Small intestine (tissue), 7 donors: Measurements from ENCODE around the gene SH3PXD2B. TPM values are rescaled to one million over a fixed set of nuclear protein-coding genes. Genes with fewer than 3 reads are reported as not detected.
A peak's percentile ranks its signal among the peaks of the same experiment; 100 is the strongest.

Source experiments
- DNase-seq, 2 donors: peaks; one replicate each; pipeline versions ENCODE4 v3.0.0 to v3.0.0-alpha.2; 2013
- FAIRE-seq: peaks from 2 replicates; lab custom pipeline; 2012; peaks lifted over from hg19 to GRCh38; lab: Jason Lieb, UNC
- H3K27ac ChIP-seq, 3 donors: one replicate each; pipeline ENCODE4 v1.5.1; 2013; ENCODE audit warnings: low read length in 2 of 3, mild to moderate bottlenecking in 2 of 3, control low read depth in 1 of 3, inconsistent platforms in 1 of 3, low read depth in 1 of 3, moderate library complexity in 1 of 3
- H3K27me3 ChIP-seq, 3 donors: one replicate each; pipeline ENCODE4 v1.6.1; 2013; ENCODE audit warnings: low read length in 3 of 3, inconsistent platforms in 1 of 3; ENCODE audit not compliant: control insufficient read depth in 3 of 3, insufficient read depth in 3 of 3
- H3K36me3 ChIP-seq, 3 donors: one replicate each; pipeline ENCODE4 v1.6.1; 2013; ENCODE audit warnings: low read length in 3 of 3, inconsistent platforms in 1 of 3, low read depth in 1 of 3, mild to moderate bottlenecking in 1 of 3, moderate library complexity in 1 of 3; ENCODE audit not compliant: control insufficient read depth in 3 of 3, insufficient read depth in 2 of 3
- H3K4me1 ChIP-seq, 3 donors: one replicate each; pipeline ENCODE4 v1.6.1; 2013; ENCODE audit warnings: low read length in 2 of 3, inconsistent platforms in 1 of 3, low read depth in 1 of 3, mild to moderate bottlenecking in 1 of 3, moderate library complexity in 1 of 3; ENCODE audit not compliant: control insufficient read depth in 3 of 3, insufficient read depth in 2 of 3
- H3K4me3 ChIP-seq, 3 donors: one replicate each; pipeline ENCODE4 v1.5.1; 2013; ENCODE audit warnings: low read length in 3 of 3, control low read depth in 1 of 3, inconsistent platforms in 1 of 3, low read depth in 1 of 3, mild to moderate bottlenecking in 1 of 3, moderate library complexity in 1 of 3
- H3K9me3 ChIP-seq, 2 donors: one replicate each; pipeline ENCODE4 v1.6.1; 2013; ENCODE audit warnings: low read depth in 1 of 2, low read length in 1 of 2; ENCODE audit not compliant: control insufficient read depth in 2 of 2, insufficient read depth in 1 of 2
- WGBS, 3 donors: extraction: QIAGEN DNeasy Blood & Tissue Kit; methylation state at CpG; one replicate each; pipeline ENCODE4 v1.1.7; 2013; 5-methylcytosine and 5-hydroxymethylcytosine counted together
- polyA plus RNA-seq, 4 donors: library from polyadenylated mRNA; stranded (reverse) in 3 of 4; unstranded in 1 of 4; fragments of 200-250 nt in 3 of 4; fragments of 120-200 nt in 1 of 4; gene quantifications; one replicate each; pipeline versions ENCODE4 v1.2.1 to v1.2.3, GENCODE V29; 2013
- donor health status: healthy with polysubstance abuse.
- donor health status: control.
- donor health status: control.
- donor health status: Bipolar disorder and iron deficiency.
- donor health status: healthy.

SH3PXD2B gene
- polyA plus RNA-seq, 4 donors, result 1.1 to 11.9 (median 6.5) TPM

- H3K27ac ChIP-seq, result no peak overlapping the region
- peaks cover 0 to 31% (median 0%) of the 10 kb centered on the region in 3 donors for H3K36me3 ChIP-seq
- H3K9me3 ChIP-seq, result no peaks in the 10 kb centered on the region
- DNase-seq (no peak), FAIRE-seq (no peak)
- H3K4me3 ChIP-seq, result no peak overlapping the region
- H3K4me1 ChIP-seq, result peaks cover 0 to 11% (median 0%) of the 10 kb centered on the region in 3 donors
- no peaks in the 10 kb centered on the region for H3K27me3 ChIP-seq
- WGBS, 3 donors, result 84 to 90% (median 86%) methylated on average over 14 of the region's 14 CpGs
These were observed 13.0 kb downstream of the SH3PXD2B start for GRCh38 chr5:172441262-172441751.

- DNase-seq, result no peak
- peaks cover 0 to 11% (median 0%) of the 10 kb centered on the region in 3 donors for H3K4me1 ChIP-seq
- 95 to 97% (median 95%) methylated on average over 7 of the region's 7 CpGs for WGBS, 3 donors
- H3K27ac ChIP-seq, result no peak overlapping the region
- H3K27me3 ChIP-seq, result no peaks in the 10 kb centered on the region
- H3K36me3 ChIP-seq, result peaks cover 0 to 28% (median 0%) of the 10 kb centered on the region in 3 donors
- no peaks in the 10 kb centered on the region for H3K9me3 ChIP-seq
- no peak overlapping the region for H3K4me3 ChIP-seq
- no peak for FAIRE-seq
These were observed 13.8 kb downstream of the SH3PXD2B start for GRCh38 chr5:172440486-172440885.

GRCh38 chr5:172439785-172440477 lies 14.4 kb downstream of the SH3PXD2B start:
- WGBS, 3 donors, result 81 to 90% (median 86%) methylated on average over 21 to 22 of the region's 22 CpGs
- no peak for DNase-seq
- Histone ChIP-seq H3K27me3 (no peaks in the 10 kb centered on the region), H3K4me1 (peaks cover 0 to 11% (median 0%) of the 10 kb centered on the region in 3 donors), H3K4me3 (no peak overlapping the region), H3K36me3 (peaks cover 0 to 24% (median 0%) of the 10 kb centered on the region in 3 donors), H3K9me3 (no peaks in the 10 kb centered on the region), H3K27ac (no peak overlapping the region)
- FAIRE-seq, result no peak

GRCh38 chr5:172438319-172438668 lies 16.0 kb downstream of the SH3PXD2B start:
- H3K36me3 ChIP-seq, result peaks cover 0 to 22% (median 0%) of the 10 kb centered on the region in 3 donors
- 59 to 74% (median 62%) methylated on average over 6 of the region's 6 CpGs for WGBS, 3 donors
- peaks cover 0 to 11% (median 0%) of the 10 kb centered on the region in 3 donors for H3K4me1 ChIP-seq
- FAIRE-seq, result no peak
- DNase-seq, result no peak
- no peaks in the 10 kb centered on the region for H3K9me3 ChIP-seq
- no peaks in the 10 kb centered on the region for H3K27me3 ChIP-seq
- H3K4me3 ChIP-seq, result no peak overlapping the region
- peak overlapping the region in 1 of 3 donors; percentile 52 for H3K27ac ChIP-seq

GRCh38 chr5:172437445-172438318 lies 16.6 kb downstream of the SH3PXD2B start:
- Histone ChIP-seq H3K4me3 (no peak overlapping the region), H3K9me3 (no peaks in the 10 kb centered on the region), H3K36me3 (peaks cover 0 to 22% (median 0%) of the 10 kb centered on the region in 3 donors), H3K27ac (peak overlapping the region in 1 of 3 donors; percentile 52), H3K4me1 (peaks cover 0 to 11% (median 0%) of the 10 kb centered on the region in 3 donors), H3K27me3 (no peaks in the 10 kb centered on the region)
- FAIRE-seq (no peak), DNase-seq (peak; percentile 51 to 75)
- 33 to 45% (median 40%) methylated on average over 14 of the region's 14 CpGs for WGBS, 3 donors

GRCh38 chr5:172436879-172437369 lies 17.4 kb downstream of the SH3PXD2B start:
- no peak for DNase-seq
- no peaks in the 10 kb centered on the region for H3K9me3 ChIP-seq
- peak overlapping the region in 1 of 3 donors; percentile 38 for H3K27ac ChIP-seq
- 77 to 81% (median 78%) methylated on average over 9 of the region's 9 CpGs for WGBS, 3 donors
- H3K4me3 ChIP-seq, result no peak overlapping the region
- H3K27me3 ChIP-seq, result no peaks in the 10 kb centered on the region
- H3K4me1 ChIP-seq, result peaks cover 0 to 11% (median 0%) of the 10 kb centered on the region in 3 donors
- no peak for FAIRE-seq
- H3K36me3 ChIP-seq, result peaks cover 0 to 22% (median 0%) of the 10 kb centered on the region in 3 donors

GRCh38 chr5:172436078-172436878 lies 18.0 kb downstream of the SH3PXD2B start:
- H3K36me3 ChIP-seq, result peaks cover 0 to 22% (median 0%) of the 10 kb centered on the region in 3 donors
- H3K27ac ChIP-seq, result peak overlapping the region in 1 of 3 donors; percentile 38
- DNase-seq, result no peak
- H3K27me3 ChIP-seq, result no peaks in the 10 kb centered on the region
- 83 to 91% (median 87%) methylated on average over 12 of the region's 12 CpGs for WGBS, 3 donors
- no peak overlapping the region for H3K4me3 ChIP-seq
- FAIRE-seq, result no peak
- peaks cover 0 to 11% (median 0%) of the 10 kb centered on the region in 3 donors for H3K4me1 ChIP-seq
- H3K9me3 ChIP-seq, result no peaks in the 10 kb centered on the region
